ENCODE results near the gene SCP2D1. TPM values are rescaled to one million over a fixed set of nuclear protein-coding genes. Genes with fewer than 3 reads are reported as not detected.

The SCP2D1 gene
- total and polyA plus RNA-seq, 2 experiments from 2014 or later, result not detected

- TF ChIP-seq, protein P1, sequence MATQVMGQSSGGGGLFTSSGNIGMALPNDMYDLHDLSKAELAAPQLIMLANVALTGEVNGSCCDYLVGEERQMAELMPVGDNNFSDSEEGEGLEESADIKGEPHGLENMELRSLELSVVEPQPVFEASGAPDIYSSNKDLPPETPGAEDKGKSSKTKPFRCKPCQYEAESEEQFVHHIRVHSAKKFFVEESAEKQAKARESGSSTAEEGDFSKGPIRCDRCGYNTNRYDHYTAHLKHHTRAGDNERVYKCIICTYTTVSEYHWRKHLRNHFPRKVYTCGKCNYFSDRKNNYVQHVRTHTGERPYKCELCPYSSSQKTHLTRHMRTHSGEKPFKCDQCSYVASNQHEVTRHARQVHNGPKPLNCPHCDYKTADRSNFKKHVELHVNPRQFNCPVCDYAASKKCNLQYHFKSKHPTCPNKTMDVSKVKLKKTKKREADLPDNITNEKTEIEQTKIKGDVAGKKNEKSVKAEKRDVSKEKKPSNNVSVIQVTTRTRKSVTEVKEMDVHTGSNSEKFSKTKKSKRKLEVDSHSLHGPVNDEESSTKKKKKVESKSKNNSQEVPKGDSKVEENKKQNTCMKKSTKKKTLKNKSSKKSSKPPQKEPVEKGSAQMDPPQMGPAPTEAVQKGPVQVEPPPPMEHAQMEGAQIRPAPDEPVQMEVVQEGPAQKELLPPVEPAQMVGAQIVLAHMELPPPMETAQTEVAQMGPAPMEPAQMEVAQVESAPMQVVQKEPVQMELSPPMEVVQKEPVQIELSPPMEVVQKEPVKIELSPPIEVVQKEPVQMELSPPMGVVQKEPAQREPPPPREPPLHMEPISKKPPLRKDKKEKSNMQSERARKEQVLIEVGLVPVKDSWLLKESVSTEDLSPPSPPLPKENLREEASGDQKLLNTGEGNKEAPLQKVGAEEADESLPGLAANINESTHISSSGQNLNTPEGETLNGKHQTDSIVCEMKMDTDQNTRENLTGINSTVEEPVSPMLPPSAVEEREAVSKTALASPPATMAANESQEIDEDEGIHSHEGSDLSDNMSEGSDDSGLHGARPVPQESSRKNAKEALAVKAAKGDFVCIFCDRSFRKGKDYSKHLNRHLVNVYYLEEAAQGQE (IDR thresholded peaks at IDR 0.05; ENCODE audit: unreplicated experiment), result no peak
Measured at GRCh38 chr20:18802012-18802634, 11.5 kb upstream of the SCP2D1 start (continued).

DNA sequence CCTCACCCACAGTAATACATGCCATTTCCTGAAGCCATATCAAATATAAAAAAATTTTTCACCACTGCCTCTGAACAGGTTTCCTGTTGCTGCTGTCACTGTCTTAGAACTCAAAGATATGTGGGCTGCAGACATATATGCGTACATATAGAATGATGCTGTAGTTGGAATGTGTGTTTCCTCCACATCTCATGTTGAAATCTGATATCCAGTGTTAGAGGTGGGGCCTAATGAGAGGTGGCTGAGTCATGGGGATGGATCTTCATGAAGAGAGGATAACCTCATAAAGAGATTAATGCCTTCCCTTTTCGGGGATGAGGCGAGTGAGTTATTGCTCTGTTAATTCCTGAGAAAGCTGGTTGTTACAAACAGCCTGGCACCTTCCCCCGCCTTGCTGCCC is 7.7 kb upstream of the SCP2D1 start:
- Histone ChIP-seq H3F3A (replicated peaks; ENCODE audit: low read depth) (no peaks in the 10 kb centered on the region), H4K20me1 (replicated peaks; ENCODE audit: insufficient read depth) (no peaks in the 10 kb centered on the region), H3K4me1 (ENCODE audit: insufficient read depth) (no peaks in the 10 kb centered on the region), H3K27ac (ENCODE audit: low read depth) (no peak overlapping the region), H3K36me3 (ENCODE audit: insufficient read depth) (no peaks in the 10 kb centered on the region), H3K79me2 (replicated peaks; ENCODE audit: insufficient read depth) (no peaks in the 10 kb centered on the region), H3K4me2 (no peak overlapping the region), H3K4me3 (no peak overlapping the region), H2AFZ (no peak overlapping the region), H3K9me2 (ENCODE audit: insufficient read depth) (peaks cover 9% of the 10 kb centered on the region; the same call in 1 of the 2 replicates), H3K27me3 (ENCODE audit: insufficient read depth) (no peaks in the 10 kb centered on the region)
- no peak overlapping the region for H3K4me3 Mint-ChIP-seq
- H3K27me3 Mint-ChIP-seq (ENCODE audit: insufficient read depth, low read depth, poor library complexity), result no peaks in the 10 kb centered on the region
- ATAC-seq (no peak), DNase-seq (ENCODE audit: low spot score) (no peak)
- H3K36me3 Mint-ChIP-seq (ENCODE audit: low read depth), result no peaks in the 10 kb centered on the region
- no peaks in the 10 kb centered on the region; the same call in 2 of the 3 replicates for H3K4me1 Mint-ChIP-seq
- H3K27ac Mint-ChIP-seq, result no peak overlapping the region
- no peaks in the 10 kb centered on the region for H3K9me3 Mint-ChIP-seq
- TF ChIP-seq ZNF462 (CRISPR knock-in tag; IDR thresholded peaks at IDR 0.05) (no peak), ETS1 (IDR thresholded peaks at IDR 0.05) (no peak), ZNF331 (CRISPR knock-in tag; IDR thresholded peaks at IDR 0.05; ENCODE audit: low read depth) (no peak), EZH2 (IDR thresholded peaks at IDR 0.05; ENCODE audit: low read depth, unreplicated experiment) (no peak), NANOG (IDR thresholded peaks at IDR 0.05; ENCODE audit: borderline replicate concordance) (no peak)
- TF ChIP-seq, protein P2, sequence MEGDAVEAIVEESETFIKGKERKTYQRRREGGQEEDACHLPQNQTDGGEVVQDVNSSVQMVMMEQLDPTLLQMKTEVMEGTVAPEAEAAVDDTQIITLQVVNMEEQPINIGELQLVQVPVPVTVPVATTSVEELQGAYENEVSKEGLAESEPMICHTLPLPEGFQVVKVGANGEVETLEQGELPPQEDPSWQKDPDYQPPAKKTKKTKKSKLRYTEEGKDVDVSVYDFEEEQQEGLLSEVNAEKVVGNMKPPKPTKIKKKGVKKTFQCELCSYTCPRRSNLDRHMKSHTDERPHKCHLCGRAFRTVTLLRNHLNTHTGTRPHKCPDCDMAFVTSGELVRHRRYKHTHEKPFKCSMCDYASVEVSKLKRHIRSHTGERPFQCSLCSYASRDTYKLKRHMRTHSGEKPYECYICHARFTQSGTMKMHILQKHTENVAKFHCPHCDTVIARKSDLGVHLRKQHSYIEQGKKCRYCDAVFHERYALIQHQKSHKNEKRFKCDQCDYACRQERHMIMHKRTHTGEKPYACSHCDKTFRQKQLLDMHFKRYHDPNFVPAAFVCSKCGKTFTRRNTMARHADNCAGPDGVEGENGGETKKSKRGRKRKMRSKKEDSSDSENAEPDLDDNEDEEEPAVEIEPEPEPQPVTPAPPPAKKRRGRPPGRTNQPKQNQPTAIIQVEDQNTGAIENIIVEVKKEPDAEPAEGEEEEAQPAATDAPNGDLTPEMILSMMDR (conservative IDR thresholded peaks at IDR 0.05; ENCODE audit: low read depth in 2 of 2), result no peak
- TF ChIP-seq, protein P1 (IDR thresholded peaks at IDR 0.05; ENCODE audit: unreplicated experiment), result no peak

Measured in GM23338 (cell line).